ENCODE data around the gene SOAT2.

Gene SOAT2

GRCh38 chr12:53113136-53113705 is 9.9 kb downstream of the SOAT2 start:
- DNase-seq: no peak

DNA sequence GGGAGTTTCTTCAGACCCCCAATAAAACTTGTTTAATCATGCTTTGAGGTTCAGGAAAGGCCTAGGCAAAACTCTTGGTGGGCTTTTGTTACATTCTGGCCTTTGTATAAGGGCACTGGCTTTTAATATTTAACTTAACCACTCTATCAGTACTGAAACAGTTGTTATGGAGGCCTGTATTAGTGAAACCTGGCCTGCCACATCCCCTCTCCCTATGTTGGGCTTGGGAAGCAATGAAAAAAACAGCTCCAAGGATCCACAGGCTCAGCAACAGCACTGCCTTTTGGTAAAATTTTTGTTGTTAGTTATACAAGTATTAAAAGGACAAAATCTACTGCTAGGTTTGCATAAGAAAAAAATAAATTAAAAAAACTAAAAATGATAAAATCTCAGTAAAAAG is 10.7 kb downstream of the SOAT2 start:
- DNase-seq: no peak

DNA sequence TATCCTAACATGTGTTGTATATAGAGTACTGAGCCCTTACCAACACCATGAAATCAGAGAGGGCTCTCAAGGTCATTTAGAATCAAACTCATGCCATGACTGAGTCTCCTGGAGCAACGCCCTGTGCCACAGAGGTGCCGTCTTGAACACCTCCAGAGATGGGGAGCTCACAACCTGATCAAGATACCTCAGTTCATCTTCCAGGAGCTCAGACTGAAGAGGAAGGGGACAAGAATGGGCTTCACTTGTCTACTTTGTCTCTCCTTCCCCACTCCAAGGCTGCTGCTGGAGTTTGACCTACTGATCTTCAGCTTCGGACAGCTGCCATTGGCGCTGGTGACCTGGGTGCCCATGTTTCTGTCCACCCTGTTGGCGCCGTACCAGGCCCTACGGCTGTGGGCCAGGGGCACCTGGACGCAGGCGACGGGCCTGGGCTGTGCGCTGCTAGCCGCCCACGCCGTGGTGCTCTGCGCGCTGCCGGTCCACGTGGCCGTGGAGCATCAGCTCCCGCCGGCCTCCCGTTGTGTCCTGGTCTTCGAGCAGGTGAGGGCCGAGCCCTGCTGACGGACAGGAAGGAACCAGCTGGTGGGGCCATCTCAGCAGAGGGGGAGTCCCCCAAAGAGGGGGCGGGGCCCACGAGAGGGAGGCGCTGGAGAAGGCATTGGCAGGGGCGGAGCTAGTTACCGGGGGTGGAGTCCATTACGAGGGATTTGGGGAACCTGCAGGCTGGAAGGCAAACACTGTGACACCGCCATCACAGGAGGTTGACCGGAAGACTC is 12.0 kb downstream of the SOAT2 start:
- no peak for DNase-seq

GRCh38 chr12:53115891-53116648 is 12.8 kb downstream of the SOAT2 start:
- no peak for DNase-seq

DNA sequence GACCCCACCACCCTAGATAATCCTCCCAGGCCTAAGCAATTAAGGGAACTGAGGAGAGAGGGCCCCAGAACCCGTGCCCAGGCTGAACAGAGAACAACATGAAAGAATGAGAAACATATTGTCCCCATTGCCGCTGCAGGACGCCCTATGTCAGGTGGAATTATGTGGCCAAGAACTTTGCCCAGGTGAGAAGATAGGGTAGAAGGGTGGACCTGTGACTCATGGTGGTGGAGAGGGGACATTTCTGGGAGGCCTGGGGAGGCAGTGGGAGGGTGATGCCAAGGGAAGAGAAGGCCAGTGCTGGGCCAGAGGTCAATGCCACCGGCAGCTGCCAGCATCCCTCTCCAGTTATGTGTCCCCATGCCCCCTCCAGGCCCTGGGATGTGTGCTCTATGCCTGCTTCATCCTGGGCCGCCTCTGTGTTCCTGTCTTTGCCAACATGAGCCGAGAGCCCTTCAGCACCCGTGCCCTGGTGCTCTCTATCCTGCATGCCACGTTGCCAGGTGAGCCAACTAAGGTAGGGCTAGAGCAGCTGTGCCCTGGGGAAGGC is 15.5 kb downstream of the SOAT2 start:
- DNase-seq: no peak

GRCh38 chr12:53120685-53121525 is 17.6 kb downstream of the SOAT2 start:
- DNase-seq: no peak

GRCh38 chr12:53122961-53123468 is 19.7 kb downstream of the SOAT2 start:
- DNase-seq: no peak

DNA sequence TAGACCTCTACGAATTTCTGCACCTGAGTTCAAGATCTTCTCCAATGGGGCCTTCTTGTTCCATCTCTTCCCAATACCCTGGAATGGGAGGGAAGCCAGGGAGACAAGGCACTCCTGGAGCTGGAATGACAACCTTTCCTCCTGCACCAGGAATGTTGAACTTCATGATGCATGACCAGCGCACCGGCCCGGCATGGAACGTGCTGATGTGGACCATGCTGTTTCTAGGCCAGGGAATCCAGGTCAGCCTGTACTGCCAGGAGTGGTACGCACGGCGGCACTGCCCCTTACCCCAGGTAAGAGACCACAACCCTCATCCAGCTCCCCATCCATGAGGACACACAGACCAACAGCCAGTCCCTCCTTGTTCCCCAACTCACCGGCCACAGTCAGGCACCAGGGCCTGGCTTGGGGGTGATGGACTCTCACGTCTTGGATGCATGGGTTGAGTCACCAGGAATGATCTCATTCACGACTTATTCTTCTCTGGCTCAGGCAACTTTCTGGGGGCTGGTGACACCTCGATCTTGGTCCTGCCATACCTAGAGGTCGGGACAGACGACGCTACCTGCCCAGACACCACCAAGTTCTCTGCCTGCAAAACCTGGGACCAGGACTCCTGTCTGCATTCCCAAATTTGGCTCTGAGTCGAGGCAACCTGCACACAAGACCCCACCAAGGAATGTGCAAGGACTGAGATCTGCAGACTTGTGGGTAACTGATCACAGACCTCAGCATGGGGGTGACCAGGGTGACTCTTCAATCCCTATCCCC is 20.5 kb downstream of the SOAT2 start:
- no peak for DNase-seq

DNA sequence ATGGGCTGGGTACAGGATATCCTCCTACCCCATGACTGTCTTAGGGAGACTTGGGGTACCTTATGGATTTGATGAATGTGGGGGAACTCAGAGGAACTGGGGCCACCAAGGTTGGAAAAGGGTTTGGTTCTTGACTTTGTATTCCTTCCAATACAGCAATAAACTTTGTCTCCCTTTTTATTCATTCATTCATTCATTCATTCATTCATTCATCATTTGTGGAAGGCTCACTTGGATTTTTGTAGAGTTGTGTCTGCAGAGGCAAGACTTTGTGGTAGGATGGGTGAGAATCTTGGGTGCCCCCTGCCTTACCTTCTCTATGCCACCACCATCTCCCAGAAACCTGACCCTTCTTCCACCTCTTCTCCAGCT is 21.1 kb downstream of the SOAT2 start:
- no peak for DNase-seq

DNA sequence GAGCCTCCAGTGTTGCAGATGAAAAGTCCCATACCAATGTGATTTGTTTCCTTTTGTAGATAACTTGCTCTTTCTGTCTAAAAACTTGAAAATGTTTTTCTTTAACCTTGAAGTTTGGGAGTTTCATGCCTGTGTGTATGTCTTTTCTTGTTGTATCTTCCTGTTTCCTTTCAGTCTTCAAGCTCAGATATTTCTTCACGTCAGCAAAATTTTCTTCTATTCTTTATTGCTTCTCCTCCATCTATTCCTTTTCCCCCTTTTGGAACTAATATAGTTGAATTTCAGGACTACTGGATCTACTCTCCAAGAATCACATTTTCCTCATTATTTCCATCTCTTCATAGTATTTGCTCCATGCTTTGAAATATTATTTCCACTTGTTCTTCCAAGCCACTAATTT is 23.9 kb downstream of the SOAT2 start:
- DNase-seq: no peak

- DNase-seq: no peak
Observed at GRCh38 chr12:53128780-53129569, 25.7 kb downstream of the SOAT2 start.

DNA sequence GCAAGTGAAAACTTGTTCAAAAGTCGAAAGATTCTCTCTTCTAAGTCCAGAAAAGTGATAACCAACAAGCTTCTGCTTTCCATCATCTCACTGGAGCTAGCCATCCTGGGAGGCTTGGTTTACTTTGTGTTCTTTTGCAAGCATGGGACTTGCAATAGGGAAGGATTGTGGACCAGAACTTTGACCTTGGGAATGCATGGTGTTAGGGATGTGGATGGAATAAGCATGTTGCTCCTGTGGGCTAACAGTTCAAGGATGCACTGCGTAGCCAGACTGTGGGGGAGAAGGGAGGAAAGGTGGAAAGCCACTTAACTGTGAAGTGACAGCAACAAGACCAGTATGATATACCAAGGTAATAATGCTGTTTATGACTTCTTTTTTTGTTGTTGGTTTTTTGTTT is 28.6 kb downstream of the SOAT2 start:
- no peak for DNase-seq

GRCh38 chr12:53133722-53134121 is 30.4 kb downstream of the SOAT2 start:
- DNase-seq: no peak

DNA sequence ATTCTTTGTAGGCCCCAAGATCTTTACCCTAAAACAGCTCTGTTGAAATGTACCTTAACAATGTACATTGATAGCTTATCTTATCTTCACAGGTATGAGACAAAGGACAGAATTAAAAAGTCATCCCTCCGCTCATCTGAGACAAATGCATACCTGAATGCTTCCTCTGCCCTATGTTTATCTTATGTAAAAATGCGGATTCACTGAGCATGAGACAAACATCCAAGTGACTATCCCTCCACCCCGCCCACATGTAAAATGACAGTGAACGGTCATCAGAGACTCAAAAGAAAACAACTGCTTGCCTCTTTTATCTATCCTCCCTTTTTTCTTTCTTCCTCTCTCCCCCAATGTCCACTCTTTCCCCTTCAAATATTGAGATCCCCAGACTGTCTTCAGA is 40.1 kb downstream of the SOAT2 start:
- no peak for DNase-seq

DNA sequence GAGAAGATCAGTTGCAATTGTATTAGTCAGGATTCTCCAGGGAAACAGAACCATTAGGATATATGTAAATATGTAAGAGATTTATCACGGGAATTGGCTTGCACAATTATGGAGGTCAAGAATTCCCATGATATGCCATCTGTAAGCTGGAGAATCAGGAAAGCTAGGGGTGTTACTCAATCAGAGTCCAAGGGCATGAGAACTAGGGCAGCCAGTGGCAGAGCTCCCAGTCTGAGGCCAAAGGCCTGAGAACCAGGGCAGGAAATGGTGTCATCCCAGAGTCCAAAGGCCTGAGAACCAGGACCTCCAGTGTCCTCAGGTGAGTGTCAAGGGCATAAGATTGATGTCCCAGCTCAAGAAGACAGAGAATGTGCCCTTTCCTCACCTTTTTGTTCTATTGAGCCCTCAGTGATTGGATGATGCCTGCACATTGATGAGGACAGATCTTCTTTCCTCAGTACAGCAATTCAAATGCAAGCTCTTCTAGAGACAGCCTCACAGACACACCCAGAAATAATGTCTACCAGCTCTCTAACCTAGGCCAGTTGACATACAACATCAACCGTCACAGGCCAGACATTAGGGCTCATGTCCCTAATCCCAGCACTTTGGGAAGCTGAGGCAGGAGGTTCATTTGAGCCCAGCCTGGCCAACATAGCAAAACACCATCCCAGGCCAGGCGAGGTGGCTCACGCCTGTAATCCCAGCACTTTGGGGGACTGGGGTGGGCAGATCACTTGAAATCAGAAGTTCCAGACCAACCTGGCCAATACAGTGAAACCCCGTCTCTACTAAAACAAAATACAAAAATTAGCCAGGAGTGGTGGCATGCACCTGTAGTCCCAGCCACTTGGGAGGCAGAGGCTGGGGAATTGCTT is 42.3 kb downstream of the SOAT2 start:
- no peak for DNase-seq

DNA sequence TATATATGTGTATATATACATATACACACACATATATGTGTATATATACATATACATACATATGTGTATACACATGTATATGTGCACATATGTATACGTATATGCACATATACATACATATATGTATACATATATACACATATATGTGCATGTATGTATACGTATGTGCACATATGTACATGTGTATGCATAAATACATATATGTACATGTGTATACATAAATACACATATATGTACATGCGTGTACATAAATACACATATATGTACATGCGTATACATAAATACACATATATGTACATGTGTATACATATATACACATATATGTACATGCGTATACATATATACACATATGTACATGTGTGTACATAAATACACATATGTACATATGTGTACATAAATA is 43.9 kb downstream of the SOAT2 start:
- DNase-seq: no peak

- no peak for DNase-seq
Observed at GRCh38 chr12:53147653-53148052, 44.4 kb downstream of the SOAT2 start.

DNA sequence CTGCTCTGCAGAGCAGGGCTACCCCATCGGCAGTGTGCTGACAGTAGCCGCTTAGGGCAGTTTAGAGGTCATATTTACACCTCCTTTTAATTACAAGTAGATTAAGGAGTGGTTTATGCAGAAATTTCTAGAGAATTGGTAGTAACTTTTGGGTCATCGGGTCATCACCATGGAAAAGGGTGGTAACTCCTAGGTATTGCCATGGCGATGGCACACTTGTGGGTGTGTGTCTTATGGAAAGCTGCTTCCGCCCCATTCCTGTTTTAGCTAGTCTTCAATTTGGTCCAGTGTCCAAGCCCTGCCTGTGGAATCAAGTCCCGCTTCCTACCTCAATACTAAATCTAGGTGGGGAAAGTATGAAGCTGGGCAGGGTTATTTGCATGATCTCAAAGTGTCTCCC is 47.8 kb downstream of the SOAT2 start:
- DNase-seq: no peak

DNA sequence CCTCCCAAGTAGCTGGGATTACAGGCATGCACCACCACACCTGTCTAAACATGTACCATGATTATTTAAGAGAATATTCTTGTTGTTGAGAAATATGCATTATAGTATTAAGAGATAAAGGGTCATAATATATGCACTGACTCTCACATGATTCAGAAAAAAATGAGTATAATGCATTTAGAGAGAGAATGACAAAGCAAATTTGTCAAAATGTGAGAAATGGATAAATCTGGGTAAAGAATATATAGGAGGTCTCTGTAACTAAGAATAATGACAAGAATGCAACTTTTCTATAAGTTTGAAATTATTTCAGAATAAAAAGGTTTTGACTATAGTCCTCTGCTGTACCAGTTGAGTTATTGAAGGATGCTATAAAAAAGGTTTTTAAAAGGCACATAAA is 49.1 kb downstream of the SOAT2 start:
- DNase-seq: no peak
